Nephron (organoid): ENCODE data around the gene OR2T4.

Experiments used
- H3K27ac Mint-ChIP-seq, 3 experiments: 2 replicates each; pipeline ENCODE4 v1.8.0; 2020; ENCODE audit warnings: mixed read lengths in 3 of 3, mild to moderate bottlenecking in 2 of 3, moderate library complexity in 1 of 3
- H3K27me3 Mint-ChIP-seq: 2 replicates; pipeline ENCODE4 v1.8.0; 2021; ENCODE audit warnings: low read depth, mild to moderate bottlenecking, moderate library complexity, mixed read lengths
- H3K36me3 Mint-ChIP-seq: 2 replicates; pipeline ENCODE4 v1.8.0; 2020; ENCODE audit warnings: low read depth, mixed read lengths
- H3K4me1 Mint-ChIP-seq: 2 replicates; pipeline ENCODE4 v1.8.0; 2020; ENCODE audit warnings: mixed read lengths
- H3K4me3 Mint-ChIP-seq, 3 experiments: 2 replicates each; pipeline ENCODE4 v1.8.0; 2020; ENCODE audit warnings: mild to moderate bottlenecking in 3 of 3, mixed read lengths in 3 of 3, moderate library complexity in 2 of 3
- H3K9me3 Mint-ChIP-seq: 2 replicates; pipeline ENCODE4 v1.8.0; 2020; ENCODE audit warnings: mixed read lengths
- CTCF ChIP-seq, 3 experiments: fragments of 200-600 bp; sonication (generic); IDR thresholded peaks; one replicate each; pipeline ENCODE4 v1.5.0; 2021; ENCODE audit warnings: antibody characterized with exemption in 3 of 3; ENCODE audit not compliant: unreplicated experiment in 3 of 3

OR2T4 gene

GRCh38 chr1:248388426-248388825 lies 27.0 kb downstream of the OR2T4 start:
- Mint-ChIP-seq H3K27ac (no peak overlapping the region), H3K4me1 (no peaks in the 10 kb centered on the region), H3K4me3 (no peak overlapping the region), H3K9me3 (peaks cover 54% of the 10 kb centered on the region), H3K27me3 (no peaks in the 10 kb centered on the region), H3K36me3 (no peaks in the 10 kb centered on the region)
- no peak for TF ChIP-seq CTCF (IDR thresholded peaks at IDR 0.05; ENCODE audit: unreplicated experiment in 3 of 3)

GRCh38 chr1:248393050-248393449 lies 31.6 kb downstream of the OR2T4 start:
- Mint-ChIP-seq H3K9me3 (peaks cover 66% of the 10 kb centered on the region), H3K27me3 (no peaks in the 10 kb centered on the region)

GRCh38 chr1:248402748-248403147 lies 41.3 kb downstream of the OR2T4 start, which contains the start of gene OR2T1:
TSS of gene OR2T1 (plus strand) at chr1:248403048. CDS start at chr1:248406148, 3,100 bp downstream.
- Mint-ChIP-seq H3K4me3 (no peak within 1 kb of the TSS), H3K27me3 (no peaks in the 10 kb centered on the region), H3K36me3 (no peaks in the 10 kb centered on the region), H3K27ac (no peak within 1 kb of the TSS), H3K4me1 (no peaks in the 10 kb centered on the region), H3K9me3 (peaks cover 32% of the 10 kb centered on the region)
- TF ChIP-seq CTCF (IDR thresholded peaks at IDR 0.05; ENCODE audit: unreplicated experiment in 3 of 3): no peak

More at GRCh38 chr1:248393050-248393449, 31.6 kb downstream of the OR2T4 start:
- H3K4me3 Mint-ChIP-seq: no peak overlapping the region
- no peaks in the 10 kb centered on the region for H3K4me1 Mint-ChIP-seq
- no peak for TF ChIP-seq CTCF (IDR thresholded peaks at IDR 0.05; ENCODE audit: unreplicated experiment in 3 of 3)
- no peaks in the 10 kb centered on the region for H3K36me3 Mint-ChIP-seq
- no peak overlapping the region for H3K27ac Mint-ChIP-seq

GRCh38 chr1:248404024-248404423 lies 42.6 kb downstream of the OR2T4 start:
- Mint-ChIP-seq H3K27me3 (no peaks in the 10 kb centered on the region), H3K27ac (no peak overlapping the region), H3K4me1 (no peaks in the 10 kb centered on the region), H3K4me3 (no peak overlapping the region), H3K36me3 (no peaks in the 10 kb centered on the region), H3K9me3 (peaks cover 33% of the 10 kb centered on the region)
- no peak for TF ChIP-seq CTCF (IDR thresholded peaks at IDR 0.05; ENCODE audit: unreplicated experiment in 3 of 3)

- Mint-ChIP-seq H3K4me1 (no peaks in the 10 kb centered on the region), H3K27ac (no peak overlapping the region), H3K4me3 (no peak overlapping the region), H3K27me3 (no peaks in the 10 kb centered on the region), H3K36me3 (peaks cover 4% of the 10 kb centered on the region), H3K9me3 (peaks cover 48% of the 10 kb centered on the region)
- no peak for TF ChIP-seq CTCF (IDR thresholded peaks at IDR 0.05; ENCODE audit: unreplicated experiment in 3 of 3)
Observed at GRCh38 chr1:248406721-248407692, 45.5 kb downstream of the OR2T4 start.
